Left renal cortex interstitium (tissue), 4 donors: Measurements from ENCODE around the gene LGALS3BP. TPM values are rescaled to one million over a fixed set of nuclear protein-coding genes. Genes with fewer than 3 reads are reported as not detected.
"Not testable (repeated sequence)": the region's sequence is repeated elsewhere in the genome, so short reads cannot be mapped to it uniquely, and the experiment has no call there.

ENCODE experiments used
- DNase-seq, 4 donors: peaks; one replicate each; pipeline ENCODE4 v3.0.0-alpha.2; 2013; ENCODE audit warnings: low read depth in 4 of 4, low spot score in 2 of 4, missing footprints in 1 of 4
- polyA plus RNA-seq, 4 donors: library from polyadenylated mRNA; unstranded; fragments of 120-200 nt; gene quantifications; one replicate each; pipeline ENCODE4 v1.2.1, GENCODE V29; 2013; ENCODE audit not compliant: insufficient read length in 4 of 4

LGALS3BP gene
- polyA plus RNA-seq, 4 donors: 116 to 170 (median 125) TPM

- DNase-seq: no peak
These were observed 13.5 kb downstream of the LGALS3BP start for GRCh38 chr17:78966123-78966813.

GRCh38 chr17:78965491-78965924 is 14.2 kb downstream of the LGALS3BP start:
- no peak for DNase-seq

GRCh38 chr17:78963378-78963777 is 16.3 kb downstream of the LGALS3BP start:
- no peak for DNase-seq

GRCh38 chr17:78962984-78963348 is 16.8 kb downstream of the LGALS3BP start:
- not testable (repeated sequence) for DNase-seq

- no peak for DNase-seq
These were observed 17.3 kb downstream of the LGALS3BP start for GRCh38 chr17:78962345-78962983.

- DNase-seq: no peak
These were observed 18.2 kb downstream of the LGALS3BP start for GRCh38 chr17:78961571-78961970.

- no peak for DNase-seq
These were observed 18.8 kb downstream of the LGALS3BP start for GRCh38 chr17:78960928-78961327.

GRCh38 chr17:78959803-78960202 is 19.9 kb downstream of the LGALS3BP start:
- no peak for DNase-seq

GRCh38 chr17:78958641-78959127 is 21.0 kb downstream of the LGALS3BP start:
- DNase-seq: no peak

GRCh38 chr17:78957128-78957527 is 22.6 kb downstream of the LGALS3BP start:
- no peak for DNase-seq

- DNase-seq: no peak
These were observed 23.5 kb downstream of the LGALS3BP start for GRCh38 chr17:78956254-78956653.

GRCh38 chr17:78954684-78955083 is 25.0 kb downstream of the LGALS3BP start:
- no peak for DNase-seq

- DNase-seq: no peak
These were observed 26.1 kb downstream of the LGALS3BP start for GRCh38 chr17:78953356-78954350.

GRCh38 chr17:78952706-78953105 is 27.0 kb downstream of the LGALS3BP start:
- no peak for DNase-seq

- no peak for DNase-seq
These were observed 27.7 kb downstream of the LGALS3BP start for GRCh38 chr17:78951967-78952551.

GRCh38 chr17:78950870-78951269 is 28.9 kb downstream of the LGALS3BP start:
- no peak for DNase-seq

GRCh38 chr17:78947235-78948149 is 32.2 kb downstream of the LGALS3BP start:
- DNase-seq: no peak

- no peak for DNase-seq
These were observed 33.1 kb downstream of the LGALS3BP start for GRCh38 chr17:78946631-78947030.

- DNase-seq: no peak
These were observed 33.6 kb downstream of the LGALS3BP start for GRCh38 chr17:78946131-78946530.
